Measurements from ENCODE around the gene GPR146. TPM values are rescaled to one million over a fixed set of nuclear protein-coding genes. Genes with fewer than 3 reads are reported as not detected.
A peak's percentile ranks its signal among the peaks of the same experiment; 100 is the strongest.

The GPR146 gene
- total and polyA plus RNA-seq, 2 of the 13 experiments (the other 11 are each of a cell fraction or from before 2014, with no cell fraction given) = 2.0 to 15.9 TPM

GRCh38 chr7:1092806-1093501 lies 48.6 kb downstream of the GPR146 start (continued):
- TF ChIP-seq ZGPAT (CRISPR knock-in tag; IDR thresholded peaks at IDR 0.05) = peak; percentile 40; the same call in 1 of the 2 replicates
- no peak for TF ChIP-seq ATF7 (IDR thresholded peaks at IDR 0.05)
- TF ChIP-seq ATF7 (CRISPR knock-in tag; IDR thresholded peaks at IDR 0.05) = 0 out of 2 replicates have a peak, but pooled peaks have one; percentile 40
- TF ChIP-seq TFDP1 (CRISPR knock-in tag; IDR thresholded peaks at IDR 0.05; ENCODE audit: borderline replicate concordance) = peak; percentile 66; the same call in 1 of the 2 replicates
- TF ChIP-seq ATF1 (CRISPR knock-in tag; IDR thresholded peaks at IDR 0.05) = no peak
- TF ChIP-seq ELF3 (CRISPR knock-in tag; IDR thresholded peaks at IDR 0.05) = peak; percentile 69
- TF ChIP-seq NONO (IDR thresholded peaks at IDR 0.05) = no peak
- TF ChIP-seq NONO (CRISPR knock-in tag; conservative IDR thresholded peaks at IDR 0.05) = peak; percentile 64; the same call in 1 of the 2 replicates
- TF ChIP-seq ZNF317 (CRISPR knock-in tag; IDR thresholded peaks at IDR 0.05) = 0 out of 2 replicates have a peak, but pooled peaks have one; percentile 36
- TF ChIP-seq HMG20A (CRISPR knock-in tag; IDR thresholded peaks at IDR 0.05; ENCODE audit: borderline replicate concordance) = peak; percentile 56; the same call in 1 of the 2 replicates
- peak; percentile 53; the same call in 1 of the 2 replicates for TF ChIP-seq NR2F6 (IDR thresholded peaks at IDR 0.05)
- TF ChIP-seq NR2F6 (CRISPR knock-in tag; IDR thresholded peaks at IDR 0.05) = peak; percentile 68; the same call in 1 of the 2 replicates
- peak; percentile 68 for TF ChIP-seq CREB1 (IDR thresholded peaks at IDR 0.05)
- no peak for TF ChIP-seq CREB1 (CRISPR knock-in tag; IDR thresholded peaks at IDR 0.05)
- peak; percentile 82 for TF ChIP-seq PTBP1 (IDR thresholded peaks at IDR 0.05; ENCODE audit: low read depth, low read length, poor library complexity, severe bottlenecking)
- peak; percentile 67 for TF ChIP-seq CEBPG (CRISPR knock-in tag; IDR thresholded peaks at IDR 0.05)
- no peak for TF ChIP-seq ZNF326 (CRISPR knock-in tag; IDR thresholded peaks at IDR 0.05; ENCODE audit: borderline replicate concordance)
- TF ChIP-seq SMYD3 (CRISPR knock-in tag; IDR thresholded peaks at IDR 0.05) = no peak
- TF ChIP-seq ONECUT2 (CRISPR knock-in tag; IDR thresholded peaks at IDR 0.05) = no peak
- peak; percentile 63 for TF ChIP-seq ZNF574 (CRISPR knock-in tag; IDR thresholded peaks at IDR 0.05)
- TF ChIP-seq ZNF138 (CRISPR knock-in tag; IDR thresholded peaks at IDR 0.05; ENCODE audit: low read depth) = 0 out of 2 replicates have a peak, but pooled peaks have one; percentile 36
- TF ChIP-seq ZNF891 (CRISPR knock-in tag; IDR thresholded peaks at IDR 0.05) = no peak; the same call in 1 of the 2 replicates
- TF ChIP-seq PHF21A (CRISPR knock-in tag; IDR thresholded peaks at IDR 0.05) = peak; percentile 62; the same call in 1 of the 2 replicates
- no peak for TF ChIP-seq ZFAT (CRISPR knock-in tag; conservative IDR thresholded peaks at IDR 0.05)
- no peak for TF ChIP-seq ZNF850 (CRISPR knock-in tag; conservative IDR thresholded peaks at IDR 0.05)
- TF ChIP-seq REL (CRISPR knock-in tag; conservative IDR thresholded peaks at IDR 0.05) = 0 out of 2 replicates have a peak, but pooled peaks have one; percentile 48

All from HepG2 (cell line).